H1 (cell line): Measurements from ENCODE around the gene ZNF14. TPM values are rescaled to one million over a fixed set of nuclear protein-coding genes. Genes with fewer than 3 reads are reported as not detected.

Experiments used
- CTCF ChIA-PET: fragments of 300-600 bp; sonication (Branson Sonifier 250); formaldehyde crosslinking; loops from one replicate; lab custom pipeline; 2021; ENCODE audit not compliant: partially characterized antibody; lab: Charles Lee
- POLR2A ChIA-PET: fragments of 300-600 bp; sonication (Branson Sonifier 250); formaldehyde crosslinking; loops from one replicate; lab custom pipeline; 2021; ENCODE audit warnings: inconsistent platforms; ENCODE audit not compliant: partially characterized antibody; lab: Charles Lee
- DNase-seq, 2 experiments: peaks; one replicate each; pipeline versions ENCODE4 v3.0.0 to v3.0.0-alpha.2; 2010 to 2022; ENCODE audit warnings: low spot score in 2 of 2, low read depth in 1 of 2, mixed read lengths in 1 of 2
- FAIRE-seq: peaks from 2 replicates; lab custom pipeline; 2011; peaks lifted over from hg19 to GRCh38; lab: Jason Lieb, UNC
- H2AFZ ChIP-seq: 2 replicates; pipeline ENCODE4 v1.8.1; 2012; ENCODE audit warnings: low read length, inconsistent platforms
- H2AK5ac ChIP-seq: 2 replicates; pipeline ENCODE4 v1.6.1; 2013; ENCODE audit warnings: low read depth, low read length
- H2BK120ac ChIP-seq: replicated peaks from 2 replicates; pipeline ENCODE3; 2013; ENCODE audit warnings: low read depth, low read length, inconsistent platforms
- H2BK12ac ChIP-seq: 2 replicates; pipeline ENCODE4 v1.6.1; 2013; ENCODE audit warnings: low read depth, low read length
- H2BK15ac ChIP-seq: 2 replicates; pipeline ENCODE4 v1.6.1; 2013; ENCODE audit warnings: low read length
- H2BK20ac ChIP-seq: 2 replicates; pipeline ENCODE4 v1.6.1; 2013; ENCODE audit warnings: low read length
- H2BK5ac ChIP-seq: 2 replicates; pipeline ENCODE4 v1.6.1; 2013; ENCODE audit warnings: low read depth, low read length
- H3K14ac ChIP-seq: 2 replicates; pipeline ENCODE4 v1.6.1; 2013; ENCODE audit warnings: inconsistent platforms; ENCODE audit not compliant: insufficient read length
- H3K18ac ChIP-seq: 2 replicates; pipeline ENCODE4 v1.6.1; 2013; ENCODE audit warnings: low read length; ENCODE audit errors: extremely low read depth
- H3K23ac ChIP-seq: 2 replicates; pipeline ENCODE4 v1.6.1; 2013; ENCODE audit warnings: inconsistent platforms; ENCODE audit not compliant: insufficient read length
- H3K23me2 ChIP-seq: 2 replicates; pipeline ENCODE4 v1.6.1; 2013; ENCODE audit warnings: low read depth, low read length
- H3K27ac ChIP-seq: 2 replicates; pipeline ENCODE4 v1.6.1; 2011; ENCODE audit warnings: low read depth, low read length, inconsistent platforms
- H3K27me3 ChIP-seq, 4 experiments: replicated peaks in 1 of 4; 1 replicate in 1 of 4; 2 replicates in 3 of 4; pipeline versions ENCODE4 v1.6.1 to v1.8.1; 2011 to 2013; ENCODE audit warnings: low read length in 3 of 4, mild to moderate bottlenecking in 3 of 4, inconsistent platforms in 2 of 4, mixed read lengths in 2 of 4, moderate library complexity in 1 of 4; ENCODE audit not compliant: control insufficient read depth in 3 of 4, insufficient read depth in 3 of 4; ENCODE audit errors: extremely low read depth in 1 of 4
- H3K36me3 ChIP-seq, 4 experiments: 2 replicates each; pipeline versions ENCODE4 v1.6.1 to v1.8.1; 2011 to 2013; ENCODE audit warnings: mild to moderate bottlenecking in 4 of 4, low read length in 3 of 4, moderate library complexity in 2 of 4, control low read depth in 1 of 4, inconsistent platforms in 1 of 4; ENCODE audit not compliant: insufficient read depth in 4 of 4, control insufficient read depth in 2 of 4
- H3K4ac ChIP-seq: replicated peaks from 2 replicates; pipeline ENCODE3; 2013; ENCODE audit warnings: low read length, low read depth, mixed read lengths, inconsistent platforms; ENCODE audit not compliant: insufficient read length
- H3K4me1 ChIP-seq, 4 experiments: replicated peaks in 1 of 4; 1 replicate in 1 of 4; 2 replicates in 3 of 4; pipeline versions ENCODE4 v1.6.1 to v1.8.1; 2011 to 2013; ENCODE audit warnings: low read length in 3 of 4, inconsistent platforms in 2 of 4, mixed read lengths in 1 of 4; ENCODE audit not compliant: insufficient read depth in 4 of 4, control insufficient read depth in 3 of 4
- H3K4me2 ChIP-seq, 2 experiments: 2 replicates each; pipeline versions ENCODE4 v1.6.1 to v1.8.1; 2011 to 2013; ENCODE audit warnings: low read depth in 2 of 2, low read length in 2 of 2, control low read depth in 1 of 2, inconsistent platforms in 1 of 2, mild to moderate bottlenecking in 1 of 2; ENCODE audit not compliant: insufficient read depth in 1 of 2
- H3K4me3 ChIP-seq, 4 experiments: fragments of 200-600, 300-600 bp in 1 of 4; sonication (generic), shearing (Covaris generic), sonication (Bioruptor Twin) in 1 of 4; 2 replicates each; pipeline versions ENCODE4 v1.5.1 to v1.8.1; 2011 to 2016; ENCODE audit warnings: low read length in 4 of 4, low read depth in 3 of 4, control low read depth in 2 of 4, inconsistent platforms in 2 of 4, mild to moderate bottlenecking in 2 of 4, mixed read lengths in 1 of 4, moderate library complexity in 1 of 4; ENCODE audit not compliant: insufficient read depth in 2 of 4; ENCODE audit errors: extremely low read depth in 1 of 4
- H3K56ac ChIP-seq: replicated peaks from 2 replicates; pipeline ENCODE3; 2013; ENCODE audit warnings: low read depth, mild to moderate bottlenecking, mixed read lengths, low read length, inconsistent platforms; ENCODE audit not compliant: insufficient read length
- H3K79me1 ChIP-seq: 2 replicates; pipeline ENCODE4 v1.6.1; 2013; ENCODE audit warnings: low read depth, low read length, control low read depth
- H3K79me2 ChIP-seq, 2 experiments: 2 replicates each; pipeline versions ENCODE4 v1.6.1 to v1.8.1; 2012 to 2013; ENCODE audit warnings: low read length in 2 of 2, mild to moderate bottlenecking in 2 of 2, inconsistent platforms in 1 of 2; ENCODE audit not compliant: insufficient read depth in 2 of 2, control insufficient read depth in 1 of 2
- H3K9ac ChIP-seq, 4 experiments: replicated peaks in 1 of 4; 1 replicate in 1 of 4; 2 replicates in 3 of 4; pipeline versions ENCODE4 v1.6.1 to v1.8.1; 2011 to 2013; ENCODE audit warnings: low read depth in 3 of 4, low read length in 3 of 4, control low read depth in 2 of 4, mild to moderate bottlenecking in 2 of 4, moderate library complexity in 2 of 4, inconsistent platforms in 1 of 4; ENCODE audit errors: extremely low read depth in 1 of 4
- H3K9me3 ChIP-seq, 2 experiments: 2 replicates each; pipeline versions ENCODE4 v1.6.1 to v1.8.1; 2012 to 2013; ENCODE audit warnings: mild to moderate bottlenecking in 2 of 2, moderate library complexity in 2 of 2, control low read depth in 1 of 2, inconsistent platforms in 1 of 2, low read depth in 1 of 2, low read length in 1 of 2, mixed read lengths in 1 of 2; ENCODE audit not compliant: insufficient read depth in 2 of 2
- H4K20me1 ChIP-seq, 2 experiments: replicated peaks in 1 of 2; 2 replicates each; pipeline versions ENCODE3 to v1.8.1; 2011 to 2013; ENCODE audit warnings: inconsistent platforms in 2 of 2, low read length in 2 of 2, mild to moderate bottlenecking in 1 of 2; ENCODE audit not compliant: insufficient read depth in 2 of 2, control insufficient read depth in 1 of 2
- H4K5ac ChIP-seq: 2 replicates; pipeline ENCODE4 v1.6.1; 2013; ENCODE audit warnings: low read length, low read depth, mixed read lengths, inconsistent platforms; ENCODE audit not compliant: insufficient read length
- H4K8ac ChIP-seq: 2 replicates; pipeline ENCODE4 v1.8.0; 2013; ENCODE audit warnings: mild to moderate bottlenecking, moderate library complexity, low read length, inconsistent platforms; ENCODE audit not compliant: insufficient read depth; ENCODE audit errors: extremely low read depth
- H4K91ac ChIP-seq: replicated peaks from 2 replicates; pipeline ENCODE3; 2013; ENCODE audit warnings: low read length, mixed read lengths, inconsistent platforms; ENCODE audit not compliant: insufficient read length
- ASH2L ChIP-seq: fragments of 200-600, 300-600 bp; sonication (generic); IDR thresholded peaks from one replicate; pipeline ENCODE4 v1.7.1; 2017; ENCODE audit warnings: low read length
- CREB1 ChIP-seq: IDR thresholded peaks from 2 replicates; pipeline ENCODE4 v1.6.1; 2012; ENCODE audit warnings: inconsistent platforms
- JUN ChIP-seq: IDR thresholded peaks from 2 replicates; pipeline ENCODE4 v1.6.1; 2011; ENCODE audit warnings: low read depth, mild to moderate bottlenecking, improper control_type of control experiment, low read length
- KDM1A ChIP-seq: fragments of 200-600, 300-600 bp; sonication (generic); IDR thresholded peaks from 2 replicates; pipeline ENCODE4 v1.7.1; 2016; ENCODE audit warnings: mild to moderate bottlenecking, low read length, borderline replicate concordance
- KDM4A ChIP-seq: IDR thresholded peaks from one replicate; pipeline ENCODE4 v1.7.1; 2012; ENCODE audit warnings: low read depth, mild to moderate bottlenecking, moderate library complexity, low read length, inconsistent platforms; ENCODE audit not compliant: severe bottlenecking
- PHF8 ChIP-seq: fragments of 200-600 bp; sonication (generic); conservative IDR thresholded peaks from 2 replicates; pipeline ENCODE4 v1.7.1; 2012; ENCODE audit warnings: low read depth, mild to moderate bottlenecking, inconsistent platforms, low read length, moderate library complexity
- RAD21 ChIP-seq, 2 experiments: IDR thresholded peaks in 1 of 2; conservative IDR thresholded peaks in 1 of 2; 2 replicates each; pipeline ENCODE4 v1.6.1; 2011; ENCODE audit warnings: low read depth in 2 of 2, low read length in 2 of 2, improper control_type of control experiment in 1 of 2, inconsistent platforms in 1 of 2, mild to moderate bottlenecking in 1 of 2, moderate library complexity in 1 of 2
- SP1 ChIP-seq: IDR thresholded peaks from 2 replicates; pipeline ENCODE4 v1.6.1; 2011; ENCODE audit warnings: low read depth, low read length
- SP2 ChIP-seq: IDR thresholded peaks from 2 replicates; pipeline ENCODE4 v1.6.1; 2012; ENCODE audit warnings: mild to moderate bottlenecking, low read length, inconsistent platforms
- TCF12 ChIP-seq: IDR thresholded peaks from 2 replicates; pipeline ENCODE4 v1.6.1; 2011; ENCODE audit warnings: low read depth, mild to moderate bottlenecking, low read length
- WGBS, 2 experiments: shearing (Covaris generic) in 1 of 2; methylation state at CpG; one replicate each; pipeline versions ENCODE4 v1.1.6 to v1.1.7; 2013 to 2015; ENCODE audit warnings: low lambda C conversion rate in 2 of 2, mixed read lengths in 2 of 2, inconsistent platforms in 1 of 2, low coverage in 1 of 2, missing lambda C conversion rate in 1 of 2; ENCODE audit not compliant: insufficient replicate concordance in 2 of 2, insufficient coverage in 1 of 2, insufficient read length in 1 of 2; ENCODE audit errors: extremely low coverage in 1 of 2, missing lambda C conversion rate in 1 of 2; 5-methylcytosine and 5-hydroxymethylcytosine counted together
- polyA plus RNA-seq, 7 experiments: library from polyadenylated mRNA; depleted of rRNA in 3 of 7; stranded (reverse) in 5 of 7; unstranded in 2 of 7; fragments of >200 nt in 5 of 7; fragments of 200-250 nt in 2 of 7; gene quantifications; 1 replicate in 5 of 7; 2 replicates in 1 of 7; 4 replicates in 1 of 7; pipeline versions ENCODE4 v1.2.1 to v1.2.3, GENCODE V29; 2011 to 2013; ENCODE audit warnings: missing spikeins in 2 of 7, mixed read lengths in 2 of 7
- total RNA-seq: library from RNA; stranded (reverse); fragmentation: NEBNext Ultra II Directional; extraction: Animal tissue kit (Norgen Biotek cat#: 25700); gene quantifications from 2 replicates; pipeline ENCODE4 v1.2.1, GENCODE V29; 2021
- TF ChIP-seq, protein P1 (sequence below): IDR thresholded peaks from 2 replicates; pipeline ENCODE4 v1.6.1; 2011; ENCODE audit warnings: low read depth, mild to moderate bottlenecking, low read length; ENCODE audit not compliant: insufficient read depth

ZNF14 gene
- total and polyA plus RNA-seq, 2 of the 8 experiments (the other 6 are each of a cell fraction or from before 2014, with no cell fraction given) = 1.00 to 7.4 TPM

DNA sequence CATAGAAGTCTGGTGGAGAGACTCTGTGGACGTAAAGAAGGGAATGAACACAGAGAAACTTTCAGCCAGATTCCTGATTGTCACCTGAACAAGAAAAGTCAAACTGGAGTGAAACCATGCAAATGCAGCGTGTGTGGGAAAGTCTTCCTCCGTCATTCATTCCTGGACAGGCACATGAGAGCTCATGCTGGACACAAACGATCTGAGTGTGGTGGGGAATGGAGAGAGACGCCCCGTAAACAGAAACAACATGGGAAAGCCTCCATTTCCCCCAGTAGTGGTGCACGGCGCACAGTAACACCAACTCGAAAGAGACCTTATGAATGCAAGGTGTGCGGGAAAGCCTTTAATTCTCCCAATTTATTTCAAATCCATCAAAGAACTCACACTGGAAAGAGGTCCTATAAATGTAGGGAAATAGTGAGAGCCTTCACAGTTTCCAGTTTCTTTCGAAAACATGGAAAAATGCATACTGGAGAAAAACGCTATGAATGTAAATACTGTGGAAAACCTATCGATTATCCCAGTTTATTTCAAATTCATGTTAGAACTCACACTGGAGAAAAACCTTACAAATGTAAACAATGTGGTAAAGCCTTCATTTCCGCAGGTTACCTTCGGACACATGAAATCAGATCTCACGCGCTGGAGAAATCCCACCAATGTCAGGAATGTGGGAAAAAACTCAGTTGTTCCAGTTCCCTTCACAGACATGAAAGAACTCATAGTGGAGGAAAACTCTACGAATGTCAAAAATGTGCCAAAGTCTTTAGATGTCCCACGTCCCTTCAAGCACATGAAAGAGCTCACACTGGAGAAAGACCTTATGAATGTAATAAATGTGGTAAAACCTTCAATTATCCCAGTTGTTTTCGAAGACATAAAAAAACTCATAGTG lies 53.5 kb downstream of the ZNF14 start:
- Histone ChIP-seq H3K56ac (no peak overlapping the region), H3K14ac (no peak overlapping the region), H3K4me1 (no peaks in the 10 kb centered on the region), H3K36me3 (peaks cover 17 to 60% (median 36%) of the 10 kb centered on the region in 4 experiments), H4K8ac (no peak overlapping the region), H4K5ac (no peak overlapping the region), H3K27me3 (no peaks in the 10 kb centered on the region), H3K23ac (no peak overlapping the region), H2BK15ac (no peak overlapping the region), H4K91ac (no peak overlapping the region), H2BK20ac (no peak overlapping the region), H3K4me2 (no peak overlapping the region), H3K79me1 (peaks cover 6% of the 10 kb centered on the region), H4K20me1 (peaks cover 2 to 5% of the 10 kb centered on the region in 2 experiments), H3K4ac (no peak overlapping the region), H2BK120ac (no peak overlapping the region), H3K9ac (no peak overlapping the region), H3K27ac (no peak overlapping the region), H2BK5ac (no peak overlapping the region), H3K18ac (no peak overlapping the region), H2AFZ (no peak overlapping the region), H3K4me3 (no peak overlapping the region), H3K79me2 (peaks cover 3 to 28% of the 10 kb centered on the region in 2 experiments; a peak in 3 of 4 replicates), H2BK12ac (no peak overlapping the region), H2AK5ac (no peak overlapping the region), H3K9me3 (no peaks in the 10 kb centered on the region), H3K23me2 (no peaks in the 10 kb centered on the region)
- DNase-seq (no peak), FAIRE-seq (no peak)
- POLR2A ChIA-PET = interaction anchor here (0.5 to 3.1 kb wide), 5 partner anchors 9 to 82 kb away, joined by 3 to 7 read pairs (median 4); partner anchors contain the start of gene ZNF101
- CTCF ChIA-PET = no interaction called here
- WGBS, 2 experiments = 94% methylated on average over 20 of the region's 20 CpGs; no CpG with 5 or more reads in 1 of the 2 experiments
- TF ChIP-seq JUN (no peak), RAD21 (IDR thresholded peaks at IDR 0.05 in 1 of 2, conservative IDR thresholded peaks at IDR 0.05 in 1 of 2; ENCODE audit: low read depth in 2 of 2, low read length in 2 of 2) (no peak), PHF8 (no peak), TCF12 (no peak), ASH2L (no peak), CREB1 (no peak), KDM1A (no peak), SP2 (no peak), KDM4A (no peak), SP1 (no peak)
- TF ChIP-seq, protein P1, sequence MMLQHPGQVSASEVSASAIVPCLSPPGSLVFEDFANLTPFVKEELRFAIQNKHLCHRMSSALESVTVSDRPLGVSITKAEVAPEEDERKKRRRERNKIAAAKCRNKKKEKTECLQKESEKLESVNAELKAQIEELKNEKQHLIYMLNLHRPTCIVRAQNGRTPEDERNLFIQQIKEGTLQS = no peak
